Germinal center (tissue), 1 donor: ENCODE data around the gene FIZ1.

Experiments
- DNase-seq: peaks from one replicate; pipeline ENCODE4 v3.0.0; 2012; ENCODE audit warnings: mixed read lengths, low spot score

Gene FIZ1

GRCh38 chr19:55599468-55599841, at the start of gene FIZ1:
Gene FIZ1 (minus strand): TSS chr19:55599517. CDS start chr19:55597865, 1,652 bp downstream.
- peak; percentile 83 for DNase-seq

- DNase-seq, result no peak
Observed at GRCh38 chr19:55648585-55649267, 49.4 kb upstream of the FIZ1 start.

GRCh38 chr19:55647732-55648584, 48.6 kb upstream of the FIZ1 start, which contains the start of gene CCDC106:
Gene CCDC106 (plus strand): TSS chr19:55648212. CDS start chr19:55649047, 835 bp downstream.
- peak; percentile 54 for DNase-seq

- DNase-seq, result peak; percentile 73
Observed at GRCh38 chr19:55646889-55647731, 47.8 kb upstream of the FIZ1 start.

- DNase-seq, result no peak
Observed at GRCh38 chr19:55645512-55645881, 46.2 kb upstream of the FIZ1 start.

GRCh38 chr19:55644842-55645511, 45.7 kb upstream of the FIZ1 start:
- peak; percentile 49 for DNase-seq

- no peak for DNase-seq
Observed at GRCh38 chr19:55644191-55644833, 45.0 kb upstream of the FIZ1 start.

GRCh38 chr19:55643887-55644176, 44.5 kb upstream of the FIZ1 start:
- no peak for DNase-seq

GRCh38 chr19:55643003-55643886, 43.9 kb upstream of the FIZ1 start, which contains the start of gene ZNF581:
Gene ZNF581 (plus strand): TSS chr19:55643649. CDS start chr19:55644572, 923 bp downstream.
- DNase-seq, result peak; percentile 80

GRCh38 chr19:55642153-55643002, 43.1 kb upstream of the FIZ1 start:
- peak; percentile 38 for DNase-seq

- DNase-seq, result peak; percentile 38
Observed at GRCh38 chr19:55641426-55642152, 42.3 kb upstream of the FIZ1 start.

GRCh38 chr19:55640577-55641425, 41.5 kb upstream of the FIZ1 start, which contains the start of gene ZNF580:
Gene ZNF580 (plus strand): TSS chr19:55641002. CDS start chr19:55642509, 1,507 bp downstream.
- peak; percentile 57 for DNase-seq

GRCh38 chr19:55640043-55640576, 40.8 kb upstream of the FIZ1 start:
- peak; percentile 83 for DNase-seq

- peak; percentile 53 for DNase-seq
Observed at GRCh38 chr19:55638864-55639359, 39.6 kb upstream of the FIZ1 start.

- DNase-seq, result no peak
Observed at GRCh38 chr19:55637534-55637933, 38.2 kb upstream of the FIZ1 start.

GRCh38 chr19:55636723-55637122, 37.4 kb upstream of the FIZ1 start:
- DNase-seq, result no peak

GRCh38 chr19:55635856-55636440, 36.6 kb upstream of the FIZ1 start:
- DNase-seq, result no peak
